Endothelial cell of umbilical vein (primary cell): ENCODE data around the gene FAM209A. TPM values are rescaled to one million over a fixed set of nuclear protein-coding genes. Genes with fewer than 3 reads are reported as not detected.

ENCODE experiments used
- BruUV-seq: library from RNA; stranded (reverse); fragments of 400-500 nt; replicated peaks from 2 replicates; lab custom pipeline; 2021; lab: Mats Ljungman, UMichigan
- CTCF ChIA-PET: fragments of 300-600, 350-600 bp; sonication (Branson Sonifier 250); formaldehyde crosslinking; loops from one replicate; lab custom pipeline; 2021; ENCODE audit warnings: antibody characterized with exemption, inconsistent platforms; lab: Charles Lee
- POLR2A ChIA-PET: fragments of 300-600, 350-600 bp; sonication (Branson Sonifier 250); formaldehyde crosslinking; loops from one replicate; lab custom pipeline; 2021; ENCODE audit warnings: antibody characterized with exemption, inconsistent platforms; lab: Charles Lee
- DNase-seq: peaks from one replicate; pipeline ENCODE4 v3.0.0-alpha.2; 2011; ENCODE audit warnings: low read depth, low spot score
- FAIRE-seq: peaks from 2 replicates; lab custom pipeline; 2011; peaks lifted over from hg19 to GRCh38; lab: Jason Lieb, UNC
- H2AFZ ChIP-seq: 2 replicates; pipeline ENCODE4 v1.6.0; 2012; ENCODE audit warnings: low read depth, low read length, control low read depth, inconsistent platforms
- H3K27ac ChIP-seq: 2 replicates; pipeline ENCODE4 v1.5.1; 2011; ENCODE audit warnings: low read depth, mild to moderate bottlenecking, control low read depth, low read length, moderate library complexity; ENCODE audit not compliant: insufficient read depth
- H3K27me3 ChIP-seq, 2 experiments: 2 replicates each; pipeline versions ENCODE4 v1.6.0 to v1.6.1; 2011; ENCODE audit warnings: low read length in 2 of 2, mixed read lengths in 1 of 2; ENCODE audit not compliant: control insufficient read depth in 2 of 2, insufficient read depth in 2 of 2
- H3K36me3 ChIP-seq, 2 experiments: 2 replicates in 1 of 2; 3 replicates in 1 of 2; pipeline ENCODE4 v1.5.1; 2011; ENCODE audit warnings: low read length in 2 of 2, mild to moderate bottlenecking in 1 of 2, moderate library complexity in 1 of 2; ENCODE audit not compliant: control insufficient read depth in 2 of 2, insufficient read depth in 2 of 2; ENCODE audit errors: extremely low read depth in 1 of 2
- H3K4me1 ChIP-seq: 3 replicates; pipeline ENCODE4 v1.5.1; 2011; ENCODE audit warnings: mild to moderate bottlenecking, low read length; ENCODE audit not compliant: control insufficient read depth, insufficient read depth; ENCODE audit errors: extremely low read depth
- H3K4me2 ChIP-seq: 2 replicates; pipeline ENCODE4 v1.6.1; 2011; ENCODE audit warnings: low read length, control low read depth, mixed read lengths; ENCODE audit not compliant: insufficient read depth
- H3K4me3 ChIP-seq, 3 experiments: fragments of 200-600 bp in 1 of 3; sonication (generic), shearing (Covaris generic) in 1 of 3; replicated peaks in 1 of 3; 2 replicates each; pipeline ENCODE4 v1.5.1; 2011 to 2016; ENCODE audit warnings: control low read depth in 3 of 3, low read length in 3 of 3, mild to moderate bottlenecking in 2 of 3, inconsistent platforms in 1 of 3, low read depth in 1 of 3, moderate library complexity in 1 of 3; ENCODE audit not compliant: insufficient read depth in 1 of 3
- H3K79me2 ChIP-seq: 2 replicates; pipeline ENCODE4 v1.6.0; 2012; ENCODE audit warnings: low read length, inconsistent platforms; ENCODE audit not compliant: control insufficient read depth, insufficient read depth
- H3K9ac ChIP-seq: replicated peaks from 2 replicates; pipeline ENCODE3; 2011; ENCODE audit warnings: low read length, control low read depth; ENCODE audit not compliant: insufficient read depth; ENCODE audit errors: extremely low read depth
- H3K9me1 ChIP-seq: replicated peaks from 3 replicates; pipeline ENCODE4 v1.6.0; 2011; ENCODE audit warnings: mild to moderate bottlenecking, low read length; ENCODE audit not compliant: control insufficient read depth, insufficient read depth; ENCODE audit errors: extremely low read depth
- H3K9me3 ChIP-seq: replicated peaks from 2 replicates; pipeline ENCODE4 v1.5.1; 2012; ENCODE audit warnings: low read length, inconsistent platforms; ENCODE audit not compliant: control insufficient read depth, insufficient read depth
- H4K20me1 ChIP-seq: replicated peaks from 2 replicates; pipeline ENCODE3; 2011; ENCODE audit warnings: mild to moderate bottlenecking, low read length; ENCODE audit not compliant: control insufficient read depth, insufficient read depth; ENCODE audit errors: extremely low read depth
- EZH2 ChIP-seq: IDR thresholded peaks from 2 replicates; pipeline ENCODE4 v1.6.1; 2012; ENCODE audit warnings: borderline replicate concordance, low read depth, mild to moderate bottlenecking, moderate library complexity, low read length, inconsistent platforms; ENCODE audit not compliant: severe bottlenecking
- FOS ChIP-seq: IDR thresholded peaks from 2 replicates; pipeline ENCODE4 v1.6.1; 2011; ENCODE audit warnings: mild to moderate bottlenecking, low read length, moderate library complexity, borderline replicate concordance; ENCODE audit not compliant: insufficient read depth
- GATA2 ChIP-seq: IDR thresholded peaks from 2 replicates; pipeline ENCODE4 v1.7.0; 2011; ENCODE audit warnings: low read depth, mild to moderate bottlenecking, moderate library complexity, mixed read lengths, low read length; ENCODE audit not compliant: insufficient read length, insufficient read depth
- JUN ChIP-seq: IDR thresholded peaks from 2 replicates; pipeline ENCODE4 v1.6.1; 2011; ENCODE audit warnings: borderline replicate concordance, low read depth; ENCODE audit not compliant: insufficient read length, insufficient read depth
- MYC ChIP-seq: IDR thresholded peaks from one replicate; pipeline ENCODE4 v1.6.1; 2011; ENCODE audit warnings: mild to moderate bottlenecking, low read depth, low read length
- POLR2A ChIP-seq: IDR thresholded peaks from 2 replicates; pipeline ENCODE4 v1.6.1; 2012; ENCODE audit warnings: low read depth, mild to moderate bottlenecking, control low read depth, low read length
- POLR2AphosphoS5 ChIP-seq: IDR thresholded peaks from 2 replicates; pipeline ENCODE4 v1.6.1; 2012; ENCODE audit warnings: low read depth, mild to moderate bottlenecking, control low read depth, low read length, moderate library complexity; ENCODE audit not compliant: insufficient read depth
- dilution Hi-C: fragments of 300-500 bp; cut with MboI; formaldehyde crosslinking; loops from one replicate; pipeline ENCODE4 v1.15.0; 2019; ENCODE audit warnings: low sequenced_read_pairs; ENCODE audit not compliant: extremely low pct_ligation_motif_present
- intact Hi-C: fragments of 100-400 bp; cut with micrococcal nuclease; formaldehyde crosslinking; loops from one replicate; pipeline ENCODE4 v1.10.0; 2022
- polyA plus RNA-seq, 4 experiments: library from polyadenylated mRNA; depleted of rRNA in 3 of 4; stranded (reverse) in 3 of 4; unstranded in 1 of 4; fragments of >200 nt; gene quantifications; 2 replicates each; pipeline versions ENCODE4 v1.2.1 to v1.2.3, GENCODE V29; 2011 to 2012; ENCODE audit warnings: missing spikeins in 1 of 4
- total RNA-seq: library from RNA; stranded (reverse); gene quantifications from 2 replicates; pipeline ENCODE4 v1.2.3, GENCODE V29; 2021
- TF ChIP-seq, protein P1 (sequence below), 2 donors: IDR thresholded peaks; 1 replicate in 1 of 2; 2 replicates in 1 of 2; pipeline ENCODE4 v1.5.1; 2011; ENCODE audit warnings: low read length in 2 of 2, mild to moderate bottlenecking in 2 of 2, moderate library complexity in 2 of 2, control low read depth in 1 of 2, inconsistent platforms in 1 of 2, low read depth in 1 of 2; ENCODE audit not compliant: insufficient read depth in 1 of 2; ENCODE audit errors: extremely low read depth in 1 of 2
- TF ChIP-seq, protein P2 (sequence below): IDR thresholded peaks from 2 replicates; pipeline ENCODE4 v1.6.1; 2011; ENCODE audit not compliant: insufficient read depth, insufficient read length

FAM209A gene
- total and polyA plus RNA-seq, 2 donors (not counting 3 experiments of a cell fraction or from before 2014, with no cell fraction given) = 0.37 to 0.49 TPM

- dilution Hi-C loops (no loop called here), intact Hi-C loops (no loop called here)
- TF ChIP-seq, protein P1, sequence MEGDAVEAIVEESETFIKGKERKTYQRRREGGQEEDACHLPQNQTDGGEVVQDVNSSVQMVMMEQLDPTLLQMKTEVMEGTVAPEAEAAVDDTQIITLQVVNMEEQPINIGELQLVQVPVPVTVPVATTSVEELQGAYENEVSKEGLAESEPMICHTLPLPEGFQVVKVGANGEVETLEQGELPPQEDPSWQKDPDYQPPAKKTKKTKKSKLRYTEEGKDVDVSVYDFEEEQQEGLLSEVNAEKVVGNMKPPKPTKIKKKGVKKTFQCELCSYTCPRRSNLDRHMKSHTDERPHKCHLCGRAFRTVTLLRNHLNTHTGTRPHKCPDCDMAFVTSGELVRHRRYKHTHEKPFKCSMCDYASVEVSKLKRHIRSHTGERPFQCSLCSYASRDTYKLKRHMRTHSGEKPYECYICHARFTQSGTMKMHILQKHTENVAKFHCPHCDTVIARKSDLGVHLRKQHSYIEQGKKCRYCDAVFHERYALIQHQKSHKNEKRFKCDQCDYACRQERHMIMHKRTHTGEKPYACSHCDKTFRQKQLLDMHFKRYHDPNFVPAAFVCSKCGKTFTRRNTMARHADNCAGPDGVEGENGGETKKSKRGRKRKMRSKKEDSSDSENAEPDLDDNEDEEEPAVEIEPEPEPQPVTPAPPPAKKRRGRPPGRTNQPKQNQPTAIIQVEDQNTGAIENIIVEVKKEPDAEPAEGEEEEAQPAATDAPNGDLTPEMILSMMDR (IDR thresholded peaks at IDR 0.05; ENCODE audit: extremely low read depth in 1 of 2, insufficient read depth in 1 of 2, low read depth in 1 of 2, low read length in 2 of 2) = no peak
- TF ChIP-seq EZH2 = no peak
- TF ChIP-seq JUN = no peak
- no peak for TF ChIP-seq GATA2
- no peak for TF ChIP-seq MYC
- TF ChIP-seq FOS = no peak
- TF ChIP-seq POLR2AphosphoS5 = no peak
- no peak for TF ChIP-seq POLR2A
- TF ChIP-seq, protein P2, sequence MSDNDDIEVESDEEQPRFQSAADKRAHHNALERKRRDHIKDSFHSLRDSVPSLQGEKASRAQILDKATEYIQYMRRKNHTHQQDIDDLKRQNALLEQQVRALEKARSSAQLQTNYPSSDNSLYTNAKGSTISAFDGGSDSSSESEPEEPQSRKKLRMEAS = no peak
- no peaks in the 10 kb centered on the region for H3K27me3 ChIP-seq
- H3K79me2 ChIP-seq = no peaks in the 10 kb centered on the region
- no TSS peak for BruUV-seq
- no peak overlapping the region for H2AFZ ChIP-seq
- no peaks in the 10 kb centered on the region for H3K36me3 ChIP-seq
- H3K9ac ChIP-seq = no peak overlapping the region
- no peaks in the 10 kb centered on the region for H4K20me1 ChIP-seq
- no peak overlapping the region for H3K27ac ChIP-seq
- DNase-seq (no peak), FAIRE-seq (no peak)
- ChIA-PET POLR2A (no interaction called here), CTCF (interaction anchor here (3.3 kb wide), 1 partner anchor 8 kb away, joined by 14 read pairs; no protein-coding TSS in a partner anchor)
- H3K9me3 ChIP-seq = no peaks in the 10 kb centered on the region
- H3K4me1 ChIP-seq = no peaks in the 10 kb centered on the region
- H3K9me1 ChIP-seq = no peaks in the 10 kb centered on the region
- no peak overlapping the region for H3K4me3 ChIP-seq
- H3K4me2 ChIP-seq = no peak overlapping the region
These were observed 18.0 kb downstream of the FAM209A start for GRCh38 chr20:56542489-56543030.
